Osteoblast (primary cell): ENCODE results near the gene NDUFAF3. TPM values are rescaled to one million over a fixed set of nuclear protein-coding genes. Genes with fewer than 3 reads are reported as not detected.
A peak's percentile ranks its signal among the peaks of the same experiment; 100 is the strongest.
"Not testable (repeated sequence)": the region's sequence is repeated elsewhere in the genome, so short reads cannot be mapped to it uniquely, and the experiment has no call there.

Experiments used
- DNase-seq: peaks from one replicate; pipeline ENCODE4 v3.0.0; 2011; ENCODE audit warnings: low spot score, mixed read lengths; ENCODE audit not compliant: insufficient read length; ENCODE audit errors: missing footprints
- H2AFZ ChIP-seq: 2 replicates; pipeline ENCODE4 v1.6.0; 2011; ENCODE audit warnings: mild to moderate bottlenecking, low read length
- H3K27ac ChIP-seq: 2 replicates; pipeline ENCODE4 v1.5.1; 2011; ENCODE audit warnings: mild to moderate bottlenecking, low read depth, low read length, moderate library complexity
- H3K27me3 ChIP-seq: 2 replicates; pipeline ENCODE4 v1.6.0; 2012; ENCODE audit warnings: mild to moderate bottlenecking, control low read depth, inconsistent platforms, low read length, moderate library complexity; ENCODE audit not compliant: insufficient read depth
- H3K36me3 ChIP-seq: 2 replicates; pipeline ENCODE4 v1.5.1; 2011; ENCODE audit warnings: mild to moderate bottlenecking, low read length, control low read depth, moderate library complexity; ENCODE audit not compliant: insufficient read depth
- H3K4me1 ChIP-seq: 2 replicates; pipeline ENCODE4 v1.5.1; 2011; ENCODE audit warnings: mild to moderate bottlenecking, low read length, control low read depth, moderate library complexity; ENCODE audit not compliant: insufficient read depth
- H3K4me2 ChIP-seq: 2 replicates; pipeline ENCODE4 v1.6.0; 2011; ENCODE audit warnings: mild to moderate bottlenecking, low read length; ENCODE audit not compliant: insufficient read depth
- H3K4me3 ChIP-seq: fragments of 200-600 bp; sonication (generic); 3 replicates; pipeline ENCODE4 v1.5.1; 2012; ENCODE audit warnings: mild to moderate bottlenecking, low read length, inconsistent platforms; ENCODE audit not compliant: insufficient read depth
- H3K79me2 ChIP-seq: 2 replicates; pipeline ENCODE4 v1.6.0; 2012; ENCODE audit warnings: mild to moderate bottlenecking, low read length, control low read depth, inconsistent platforms; ENCODE audit not compliant: insufficient read depth
- H3K9me3 ChIP-seq: 2 replicates; pipeline ENCODE4 v1.5.1; 2011; ENCODE audit warnings: low read depth, low read length, control low read depth
- H4K20me1 ChIP-seq: 2 replicates; pipeline ENCODE4 v1.6.0; 2012; ENCODE audit warnings: mild to moderate bottlenecking, low read length, control low read depth; ENCODE audit not compliant: insufficient read depth
- CTCF ChIP-seq: IDR thresholded peaks from 2 replicates; pipeline ENCODE4 v1.5.1; 2011; ENCODE audit warnings: mild to moderate bottlenecking, low read depth, low read length, moderate library complexity; ENCODE audit errors: extremely low read depth
- total RNA-seq: library from RNA; depleted of rRNA; stranded (reverse); fragments of >200 nt; gene quantifications from 2 replicates; pipeline ENCODE4 v1.2.3, GENCODE V29; 2012

NDUFAF3 gene
- total RNA-seq, 1 donor = 43.4 TPM

GRCh38 chr3:49006408-49007067 is 15.4 kb upstream of the NDUFAF3 start:
- Histone ChIP-seq H3K9me3 (no peaks in the 10 kb centered on the region), H3K27ac (peak overlapping the region; percentile 93), H3K4me2 (peak overlapping the region; percentile 98), H3K27me3 (no peaks in the 10 kb centered on the region), H3K4me3 (peak overlapping the region; percentile 94), H2AFZ (peak overlapping the region; percentile 88), H3K4me1 (peaks cover 16% of the 10 kb centered on the region), H4K20me1 (peaks cover 17% of the 10 kb centered on the region), H3K36me3 (no peaks in the 10 kb centered on the region), H3K79me2 (peaks cover 47% of the 10 kb centered on the region)
- DNase-seq = peak; percentile 86
- no peak for TF ChIP-seq CTCF

- peak within 1 kb of the TSS; percentile 88 for H2AFZ ChIP-seq
- H3K4me1 ChIP-seq = peaks cover 16% of the 10 kb centered on the region
- H3K79me2 ChIP-seq = peaks cover 54% of the 10 kb centered on the region
- peak within 1 kb of the TSS; percentile 93 for H3K27ac ChIP-seq
- peaks cover 23% of the 10 kb centered on the region for H4K20me1 ChIP-seq
- peak; percentile 45 for TF ChIP-seq CTCF
- no peaks in the 10 kb centered on the region for H3K9me3 ChIP-seq
- peaks cover 3% of the 10 kb centered on the region for H3K36me3 ChIP-seq
- peak within 1 kb of the TSS; percentile 94 for H3K4me3 ChIP-seq
- no peaks in the 10 kb centered on the region for H3K27me3 ChIP-seq
- peak; percentile 99 for DNase-seq
- H3K4me2 ChIP-seq = peak within 1 kb of the TSS; percentile 98
Observed at GRCh38 chr3:49007068-49007770, 14.7 kb upstream of the NDUFAF3 start, which contains the start of gene WDR6. WDR6 (plus strand) TSS chr3:49007391; CDS start chr3:49007432, 41 bp downstream.

DNA sequence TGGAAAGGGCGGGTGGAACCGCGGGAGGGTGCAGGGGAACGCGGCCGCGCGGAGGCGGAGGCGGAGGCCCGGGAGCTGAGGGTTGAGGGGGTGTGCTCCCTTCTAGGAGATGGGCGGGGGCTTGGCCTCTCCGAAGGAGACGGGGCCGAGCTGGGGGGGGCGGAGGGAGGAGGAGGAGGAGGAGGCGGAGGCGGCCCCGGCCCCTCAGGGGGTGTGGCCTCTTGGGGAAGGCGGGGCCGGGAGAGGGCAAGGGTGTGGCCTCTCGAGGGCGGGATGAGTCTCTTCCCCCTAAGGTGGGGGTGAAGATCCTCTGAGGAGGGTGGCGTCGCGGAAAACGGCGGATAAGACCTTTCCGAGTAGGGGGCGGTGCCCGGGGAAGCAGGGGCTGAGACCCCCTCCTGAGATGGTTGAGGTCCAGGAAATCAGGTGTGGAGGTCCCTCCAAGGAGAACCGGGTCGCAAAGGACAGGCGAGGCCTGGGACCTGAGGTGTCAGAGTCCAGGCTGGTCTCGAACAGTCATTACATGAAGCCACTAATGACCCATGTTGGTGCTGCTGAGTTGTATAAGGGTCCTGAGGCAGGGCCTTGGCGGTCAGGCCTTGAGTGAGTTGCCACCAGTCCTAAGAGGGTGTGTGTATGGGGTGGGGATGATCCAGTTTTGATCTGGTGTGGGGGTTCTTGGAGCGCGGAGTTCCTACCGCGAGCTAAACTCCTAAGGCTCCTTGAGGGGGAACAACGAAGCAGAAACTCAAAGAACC is 14.0 kb upstream of the NDUFAF3 start:
- H3K79me2 ChIP-seq = peaks cover 61% of the 10 kb centered on the region
- peak overlapping the region; percentile 94 for H3K4me3 ChIP-seq
- H4K20me1 ChIP-seq = peaks cover 31% of the 10 kb centered on the region
- H3K4me2 ChIP-seq = peak overlapping the region; percentile 98
- no peak for TF ChIP-seq CTCF
- H3K27ac ChIP-seq = peak overlapping the region; percentile 93
- no peaks in the 10 kb centered on the region for H3K9me3 ChIP-seq
- peak overlapping the region; percentile 88 for H2AFZ ChIP-seq
- DNase-seq = peak; percentile 96
- H3K4me1 ChIP-seq = peaks cover 16% of the 10 kb centered on the region
- H3K27me3 ChIP-seq = no peaks in the 10 kb centered on the region
- H3K36me3 ChIP-seq = peaks cover 9% of the 10 kb centered on the region

GRCh38 chr3:49008627-49009026 is 13.3 kb upstream of the NDUFAF3 start:
- Histone ChIP-seq H3K27ac (peak overlapping the region; percentile 13), H3K4me1 (peaks cover 16% of the 10 kb centered on the region), H3K4me2 (peak overlapping the region; percentile 98), H3K79me2 (peaks cover 68% of the 10 kb centered on the region), H4K20me1 (peaks cover 37% of the 10 kb centered on the region), H3K4me3 (peak overlapping the region; percentile 94)
- not testable (repeated sequence) for H2AFZ ChIP-seq, H3K9me3 ChIP-seq, H3K27me3 ChIP-seq, H3K36me3 ChIP-seq
- peak; percentile 52 for DNase-seq
